ENCODE data around the gene SNX5.

DNA sequence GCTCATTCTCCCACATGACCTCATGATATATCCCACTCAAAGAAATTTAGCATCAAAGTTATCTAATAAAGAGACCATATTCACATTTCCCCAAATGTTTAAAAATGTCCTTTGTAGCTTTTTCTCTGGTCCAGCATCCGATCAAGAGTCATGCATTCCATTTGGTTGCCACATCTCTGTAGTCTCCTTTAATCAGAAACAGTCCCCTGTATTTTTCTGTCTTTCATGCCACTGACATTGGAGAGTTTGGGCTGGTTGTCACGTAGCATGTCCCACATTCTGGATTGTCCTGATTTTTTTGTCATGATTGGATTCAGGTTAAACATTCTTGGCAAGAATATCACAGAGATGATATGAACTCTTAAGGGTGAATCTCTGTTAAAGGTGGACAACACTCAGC is 55.7 kb downstream of the SNX5 start:
- TF ChIP-seq, protein P1, sequence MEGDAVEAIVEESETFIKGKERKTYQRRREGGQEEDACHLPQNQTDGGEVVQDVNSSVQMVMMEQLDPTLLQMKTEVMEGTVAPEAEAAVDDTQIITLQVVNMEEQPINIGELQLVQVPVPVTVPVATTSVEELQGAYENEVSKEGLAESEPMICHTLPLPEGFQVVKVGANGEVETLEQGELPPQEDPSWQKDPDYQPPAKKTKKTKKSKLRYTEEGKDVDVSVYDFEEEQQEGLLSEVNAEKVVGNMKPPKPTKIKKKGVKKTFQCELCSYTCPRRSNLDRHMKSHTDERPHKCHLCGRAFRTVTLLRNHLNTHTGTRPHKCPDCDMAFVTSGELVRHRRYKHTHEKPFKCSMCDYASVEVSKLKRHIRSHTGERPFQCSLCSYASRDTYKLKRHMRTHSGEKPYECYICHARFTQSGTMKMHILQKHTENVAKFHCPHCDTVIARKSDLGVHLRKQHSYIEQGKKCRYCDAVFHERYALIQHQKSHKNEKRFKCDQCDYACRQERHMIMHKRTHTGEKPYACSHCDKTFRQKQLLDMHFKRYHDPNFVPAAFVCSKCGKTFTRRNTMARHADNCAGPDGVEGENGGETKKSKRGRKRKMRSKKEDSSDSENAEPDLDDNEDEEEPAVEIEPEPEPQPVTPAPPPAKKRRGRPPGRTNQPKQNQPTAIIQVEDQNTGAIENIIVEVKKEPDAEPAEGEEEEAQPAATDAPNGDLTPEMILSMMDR (IDR thresholded peaks at IDR 0.05): no peak
- TF ChIP-seq POLR2AphosphoS5 (IDR thresholded peaks at IDR 0.05): no peak

Measured in prostate gland (tissue), 2 donors.